Neural cell (in vitro differentiated cells): Measurements from ENCODE around the gene SLC6A6. TPM values are rescaled to one million over a fixed set of nuclear protein-coding genes. Genes with fewer than 3 reads are reported as not detected.

Experiments
- H2AFZ ChIP-seq: fragments of 200-600, 300-800 bp; sonication (generic), shearing (Covaris generic); 2 replicates; pipeline ENCODE4 v1.6.0; 2014; ENCODE audit warnings: low read depth, mild to moderate bottlenecking, antibody characterized with exemption, low read length, moderate library complexity
- H3F3A ChIP-seq: fragments of 200-600 bp; shearing (Covaris generic); 2 replicates; pipeline ENCODE4 v1.6.1; 2016; ENCODE audit warnings: mild to moderate bottlenecking, moderate library complexity, mixed read lengths, antibody characterized with exemption, low read length; ENCODE audit not compliant: insufficient read depth, poor library complexity, severe bottlenecking
- H3K27ac ChIP-seq: fragments of 200-600, 300-800 bp; sonication (generic), shearing (Covaris generic); 2 replicates; pipeline ENCODE4 v1.5.1; 2014; ENCODE audit warnings: mild to moderate bottlenecking, low read length, moderate library complexity
- H3K27me3 ChIP-seq: fragments of 300-800, 200-600 bp; sonication (generic), shearing (Covaris generic); 2 replicates; pipeline ENCODE4 v1.6.0; 2014; ENCODE audit warnings: mild to moderate bottlenecking, low read depth, low read length, moderate library complexity; ENCODE audit not compliant: insufficient read depth
- H3K36me3 ChIP-seq: fragments of 300-800, 200-600 bp; sonication (generic), shearing (Covaris generic); 2 replicates; pipeline ENCODE4 v1.5.1; 2014; ENCODE audit warnings: mild to moderate bottlenecking, antibody characterized with exemption, low read length, moderate library complexity; ENCODE audit not compliant: insufficient read depth
- H3K4me2 ChIP-seq: fragments of 300-800, 200-600 bp; sonication (generic), shearing (Covaris generic); 2 replicates; pipeline ENCODE4 v1.6.0; 2014; ENCODE audit warnings: mild to moderate bottlenecking, low read length
- H3K4me3 ChIP-seq: fragments of 300-800, 200-600 bp; sonication (generic), shearing (Covaris generic); 2 replicates; pipeline ENCODE4 v1.5.1; 2014; ENCODE audit warnings: mild to moderate bottlenecking, low read length, moderate library complexity
- H3K79me2 ChIP-seq: fragments of 200-600 bp; shearing (Covaris generic); replicated peaks from 2 replicates; pipeline ENCODE4 v1.6.0; 2014; ENCODE audit warnings: mild to moderate bottlenecking, low read length, moderate library complexity; ENCODE audit not compliant: insufficient read depth
- H3K9ac ChIP-seq: fragments of 300-800, 200-600 bp; sonication (generic), shearing (Covaris generic); 2 replicates; pipeline ENCODE4 v1.6.1; 2016; ENCODE audit warnings: mild to moderate bottlenecking, low read length, mixed read lengths
- H3K9me2 ChIP-seq: fragments of 200-600 bp; shearing (Covaris generic); 2 replicates; pipeline ENCODE4 v1.6.1; 2016; ENCODE audit warnings: mild to moderate bottlenecking, low read length, mixed read lengths; ENCODE audit not compliant: insufficient read depth
- H3K9me3 ChIP-seq: fragments of 200-600, 300-800 bp; sonication (generic), shearing (Covaris generic); 2 replicates; pipeline ENCODE4 v1.6.1; 2016; ENCODE audit warnings: mild to moderate bottlenecking, mixed run types, low read length, moderate library complexity, mixed read lengths
- H4K20me1 ChIP-seq: fragments of 200-600 bp; shearing (Covaris generic); 2 replicates; pipeline ENCODE4 v1.6.1; 2016; ENCODE audit warnings: mild to moderate bottlenecking, mixed run types; ENCODE audit not compliant: insufficient read depth
- EP300 ChIP-seq: fragments of 450-650 bp; conservative IDR thresholded peaks from 2 replicates; pipeline ENCODE4 v1.6.1; 2014; ENCODE audit warnings: antibody characterized with exemption, mild to moderate bottlenecking, moderate library complexity; ENCODE audit not compliant: poor library complexity, severe bottlenecking
- EZH2 ChIP-seq: fragments of 200-600, 300-800 bp; shearing (Covaris generic), sonication (generic); IDR thresholded peaks from 2 replicates; pipeline ENCODE4 v1.6.1; 2014; ENCODE audit warnings: antibody characterized with exemption, low read length, borderline replicate concordance, mild to moderate bottlenecking; ENCODE audit not compliant: insufficient read depth, poor library complexity, severe bottlenecking
- MXI1 ChIP-seq: fragments of 450-650 bp; conservative IDR thresholded peaks from 2 replicates; pipeline ENCODE4 v1.6.1; 2014; ENCODE audit warnings: antibody characterized with exemption, mild to moderate bottlenecking; ENCODE audit not compliant: poor library complexity, severe bottlenecking
- POLR2AphosphoS5 ChIP-seq: IDR thresholded peaks from 2 replicates; pipeline ENCODE4 v1.6.1; 2012
- RAD21 ChIP-seq: fragments of 450-650 bp; conservative IDR thresholded peaks from 2 replicates; pipeline ENCODE4 v1.6.1; 2014; ENCODE audit warnings: antibody characterized with exemption, mild to moderate bottlenecking, moderate library complexity
- SMC3 ChIP-seq: fragments of 450-650 bp; conservative IDR thresholded peaks from 2 replicates; pipeline ENCODE4 v1.6.1; 2014; ENCODE audit warnings: antibody characterized with exemption, mild to moderate bottlenecking, moderate library complexity; ENCODE audit not compliant: poor library complexity
- TAF1 ChIP-seq: IDR thresholded peaks from 2 replicates; pipeline ENCODE4 v1.6.1; 2012; ENCODE audit warnings: low read depth
- polyA plus RNA-seq: library from polyadenylated mRNA; depleted of rRNA; stranded (reverse); fragments of >200 nt; gene quantifications from 2 replicates; pipeline ENCODE4 v1.2.3, GENCODE V29; 2014
- TF ChIP-seq, protein P1 (sequence below): fragments of 450-650 bp; IDR thresholded peaks from 2 replicates; pipeline ENCODE4 v1.5.1; 2014; ENCODE audit warnings: antibody characterized with exemption, mild to moderate bottlenecking, moderate library complexity; ENCODE audit not compliant: poor library complexity, severe bottlenecking
- TF ChIP-seq, protein P2 (sequence below): IDR thresholded peaks from 2 replicates; pipeline ENCODE4 v1.6.1; 2012; ENCODE audit warnings: borderline replicate concordance

Gene SLC6A6
- polyA plus RNA-seq, 1 donor from 2014 or later: 15.9 TPM

DNA sequence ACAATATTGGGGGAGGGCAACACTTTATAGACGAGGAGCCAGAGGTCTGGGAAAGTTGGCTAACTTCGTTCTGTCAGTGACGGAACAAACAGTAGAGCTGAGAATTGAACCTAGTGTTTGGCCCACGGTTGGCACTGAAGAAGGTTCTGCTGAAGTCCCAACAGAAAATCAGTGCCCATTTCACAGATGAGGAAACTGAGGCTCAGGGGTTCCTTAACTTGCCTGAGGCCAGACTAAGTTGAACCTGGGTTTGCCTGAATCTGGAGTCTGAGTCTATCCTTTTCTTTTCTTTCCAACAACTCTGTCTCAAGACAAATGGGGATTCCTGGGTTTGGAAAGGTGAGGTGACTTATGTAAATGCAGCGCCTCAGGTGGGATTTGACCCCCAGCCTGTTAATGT lies 55.1 kb downstream of the SLC6A6 start:
- no peak overlapping the region for H3K9ac ChIP-seq
- H3K4me2 ChIP-seq: no peak overlapping the region
- no peaks in the 10 kb centered on the region for H3K9me2 ChIP-seq
- TF ChIP-seq POLR2AphosphoS5: no peak
- TF ChIP-seq TAF1: no peak
- TF ChIP-seq, protein P1, sequence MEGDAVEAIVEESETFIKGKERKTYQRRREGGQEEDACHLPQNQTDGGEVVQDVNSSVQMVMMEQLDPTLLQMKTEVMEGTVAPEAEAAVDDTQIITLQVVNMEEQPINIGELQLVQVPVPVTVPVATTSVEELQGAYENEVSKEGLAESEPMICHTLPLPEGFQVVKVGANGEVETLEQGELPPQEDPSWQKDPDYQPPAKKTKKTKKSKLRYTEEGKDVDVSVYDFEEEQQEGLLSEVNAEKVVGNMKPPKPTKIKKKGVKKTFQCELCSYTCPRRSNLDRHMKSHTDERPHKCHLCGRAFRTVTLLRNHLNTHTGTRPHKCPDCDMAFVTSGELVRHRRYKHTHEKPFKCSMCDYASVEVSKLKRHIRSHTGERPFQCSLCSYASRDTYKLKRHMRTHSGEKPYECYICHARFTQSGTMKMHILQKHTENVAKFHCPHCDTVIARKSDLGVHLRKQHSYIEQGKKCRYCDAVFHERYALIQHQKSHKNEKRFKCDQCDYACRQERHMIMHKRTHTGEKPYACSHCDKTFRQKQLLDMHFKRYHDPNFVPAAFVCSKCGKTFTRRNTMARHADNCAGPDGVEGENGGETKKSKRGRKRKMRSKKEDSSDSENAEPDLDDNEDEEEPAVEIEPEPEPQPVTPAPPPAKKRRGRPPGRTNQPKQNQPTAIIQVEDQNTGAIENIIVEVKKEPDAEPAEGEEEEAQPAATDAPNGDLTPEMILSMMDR: no peak
- TF ChIP-seq EZH2: no peak
- no peak for TF ChIP-seq EP300
- TF ChIP-seq, protein P2, sequence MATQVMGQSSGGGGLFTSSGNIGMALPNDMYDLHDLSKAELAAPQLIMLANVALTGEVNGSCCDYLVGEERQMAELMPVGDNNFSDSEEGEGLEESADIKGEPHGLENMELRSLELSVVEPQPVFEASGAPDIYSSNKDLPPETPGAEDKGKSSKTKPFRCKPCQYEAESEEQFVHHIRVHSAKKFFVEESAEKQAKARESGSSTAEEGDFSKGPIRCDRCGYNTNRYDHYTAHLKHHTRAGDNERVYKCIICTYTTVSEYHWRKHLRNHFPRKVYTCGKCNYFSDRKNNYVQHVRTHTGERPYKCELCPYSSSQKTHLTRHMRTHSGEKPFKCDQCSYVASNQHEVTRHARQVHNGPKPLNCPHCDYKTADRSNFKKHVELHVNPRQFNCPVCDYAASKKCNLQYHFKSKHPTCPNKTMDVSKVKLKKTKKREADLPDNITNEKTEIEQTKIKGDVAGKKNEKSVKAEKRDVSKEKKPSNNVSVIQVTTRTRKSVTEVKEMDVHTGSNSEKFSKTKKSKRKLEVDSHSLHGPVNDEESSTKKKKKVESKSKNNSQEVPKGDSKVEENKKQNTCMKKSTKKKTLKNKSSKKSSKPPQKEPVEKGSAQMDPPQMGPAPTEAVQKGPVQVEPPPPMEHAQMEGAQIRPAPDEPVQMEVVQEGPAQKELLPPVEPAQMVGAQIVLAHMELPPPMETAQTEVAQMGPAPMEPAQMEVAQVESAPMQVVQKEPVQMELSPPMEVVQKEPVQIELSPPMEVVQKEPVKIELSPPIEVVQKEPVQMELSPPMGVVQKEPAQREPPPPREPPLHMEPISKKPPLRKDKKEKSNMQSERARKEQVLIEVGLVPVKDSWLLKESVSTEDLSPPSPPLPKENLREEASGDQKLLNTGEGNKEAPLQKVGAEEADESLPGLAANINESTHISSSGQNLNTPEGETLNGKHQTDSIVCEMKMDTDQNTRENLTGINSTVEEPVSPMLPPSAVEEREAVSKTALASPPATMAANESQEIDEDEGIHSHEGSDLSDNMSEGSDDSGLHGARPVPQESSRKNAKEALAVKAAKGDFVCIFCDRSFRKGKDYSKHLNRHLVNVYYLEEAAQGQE: no peak
- TF ChIP-seq SMC3: no peak
- TF ChIP-seq MXI1: no peak
- no peak for TF ChIP-seq RAD21
- H3K36me3 ChIP-seq: no peaks in the 10 kb centered on the region
- no peaks in the 10 kb centered on the region for H3K27me3 ChIP-seq
- no peak overlapping the region for H3K4me3 ChIP-seq
- no peaks in the 10 kb centered on the region for H4K20me1 ChIP-seq
- H3K79me2 ChIP-seq: no peaks in the 10 kb centered on the region
- H2AFZ ChIP-seq: no peak overlapping the region
- H3K27ac ChIP-seq: no peak overlapping the region
- H3K9me3 ChIP-seq: no peaks in the 10 kb centered on the region
- H3F3A ChIP-seq: no peaks in the 10 kb centered on the region

DNA sequence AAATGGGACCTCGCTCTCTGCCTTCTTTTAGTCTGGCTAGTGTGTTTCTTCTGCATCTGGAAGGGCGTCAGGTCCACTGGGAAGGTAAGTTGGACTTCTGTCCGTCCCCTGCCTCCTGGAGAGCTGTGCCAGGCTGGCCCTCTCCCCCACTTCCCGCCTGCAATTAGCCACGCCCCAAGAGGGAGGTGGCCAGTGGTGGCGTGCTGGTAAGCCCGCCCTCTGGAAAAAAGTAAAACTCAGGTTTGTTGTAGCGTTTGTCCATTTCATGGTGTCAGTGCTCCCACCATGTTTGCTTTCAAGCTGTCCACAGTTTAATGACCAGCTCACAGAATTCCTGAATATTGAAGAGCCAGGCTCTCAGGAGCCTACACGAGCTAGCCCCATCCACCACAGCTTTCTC lies 55.6 kb downstream of the SLC6A6 start:
- Histone ChIP-seq H3F3A (no peaks in the 10 kb centered on the region), H3K4me2 (no peak overlapping the region), H3K4me3 (no peak overlapping the region), H3K9me2 (no peaks in the 10 kb centered on the region), H3K27ac (no peak overlapping the region), H3K79me2 (no peaks in the 10 kb centered on the region), H3K9ac (no peak overlapping the region), H4K20me1 (no peaks in the 10 kb centered on the region), H3K36me3 (no peaks in the 10 kb centered on the region), H3K27me3 (no peaks in the 10 kb centered on the region), H3K9me3 (no peaks in the 10 kb centered on the region), H2AFZ (no peak overlapping the region)
- TF ChIP-seq EZH2: no peak
- TF ChIP-seq, protein P1: no peak
- TF ChIP-seq SMC3: no peak
- no peak for TF ChIP-seq MXI1
- TF ChIP-seq TAF1: no peak
- TF ChIP-seq, protein P2: no peak
- TF ChIP-seq RAD21: no peak
- TF ChIP-seq POLR2AphosphoS5: no peak
- TF ChIP-seq EP300: no peak
